Hematopoietic multipotent progenitor cell treated with erythropoietin and hydrocortisone succinate and interleukin-3 and kit ligand, for 4 days (in vitro differentiated cells): ENCODE data around the gene SDR42E1.
"Not testable (repeated sequence)": the region's sequence is repeated elsewhere in the genome, so short reads cannot be mapped to it uniquely, and the experiment has no call there.

Experiments used
- DNase-seq: peaks from one replicate; pipeline ENCODE4 v3.0.0-alpha.2; 2015

SDR42E1 gene

GRCh38 chr16:82002831-82003230 is 8.4 kb downstream of the SDR42E1 start:
- no peak for DNase-seq

- DNase-seq: no peak
Measured at GRCh38 chr16:81997738-81998137, 13.5 kb downstream of the SDR42E1 start.

- DNase-seq: peak; percentile 35
Measured at GRCh38 chr16:81996664-81997509, 14.4 kb downstream of the SDR42E1 start.

- DNase-seq: no peak
Measured at GRCh38 chr16:81995651-81996050, 15.6 kb downstream of the SDR42E1 start.

DNA sequence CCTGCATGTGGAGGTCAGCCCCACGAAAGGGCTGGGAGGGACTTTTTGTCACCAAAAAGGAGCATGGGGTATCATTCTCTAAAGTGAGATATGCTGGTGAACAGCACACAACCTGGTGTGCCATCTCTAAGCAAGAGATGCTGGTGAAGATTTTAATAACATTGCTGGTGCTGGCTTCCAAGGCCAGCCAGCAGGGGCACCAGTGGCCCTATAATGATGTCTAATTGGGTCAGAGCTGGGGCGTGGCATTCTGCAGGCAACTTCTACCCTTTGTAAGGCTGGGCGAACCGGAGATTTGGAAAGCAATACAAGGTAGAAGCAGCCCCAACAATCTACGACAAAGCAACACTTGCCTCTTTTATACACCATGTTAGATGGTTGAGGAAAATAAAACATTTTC is 16.8 kb downstream of the SDR42E1 start:
- peak; percentile 30 for DNase-seq

DNA sequence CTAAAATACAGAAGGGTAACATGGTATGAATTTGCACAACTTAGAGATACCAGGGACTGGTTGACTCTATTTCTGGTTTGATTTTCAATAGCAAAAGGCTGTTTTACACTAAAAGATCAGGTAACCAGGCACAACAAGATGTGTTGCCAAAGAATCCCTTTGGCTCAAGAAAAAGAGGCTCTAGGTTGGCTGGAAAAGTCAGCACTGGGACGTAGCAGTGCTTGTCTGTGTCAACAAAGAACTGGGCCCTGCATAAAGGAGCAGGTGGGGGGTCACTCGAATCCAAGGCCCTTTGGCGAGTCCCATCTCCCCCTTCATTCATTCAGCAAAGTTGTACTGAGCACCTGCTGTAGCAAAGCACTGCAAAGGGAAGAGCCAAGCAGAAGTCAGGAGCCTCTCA is 18.4 kb downstream of the SDR42E1 start:
- no peak for DNase-seq

DNA sequence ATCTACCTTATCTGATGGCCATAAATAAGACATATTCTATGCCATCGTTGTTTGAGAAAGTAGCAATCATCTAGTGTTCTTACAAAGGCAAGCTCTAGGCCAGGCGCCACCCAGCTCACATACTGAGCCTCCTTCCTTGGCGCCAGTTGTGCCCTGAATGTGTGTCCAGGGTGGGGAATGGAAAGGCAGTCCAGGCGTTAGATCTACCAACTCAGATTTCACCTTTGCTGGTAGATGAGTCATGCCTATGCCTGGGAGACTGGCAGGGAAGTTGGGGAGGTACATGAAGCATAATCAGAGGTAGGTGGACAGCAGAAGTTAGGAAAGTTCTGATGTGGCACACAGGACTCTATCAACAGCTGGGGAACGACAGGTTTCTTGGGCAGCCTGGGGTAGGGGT is 23.6 kb downstream of the SDR42E1 start:
- no peak for DNase-seq

- DNase-seq: no peak
Measured at GRCh38 chr16:81987121-81987520, 24.1 kb downstream of the SDR42E1 start.

- DNase-seq: not testable (repeated sequence)
Measured at GRCh38 chr16:81977335-81977942, 33.8 kb downstream of the SDR42E1 start.

GRCh38 chr16:81975637-81976036 is 35.6 kb downstream of the SDR42E1 start:
- DNase-seq: no peak

DNA sequence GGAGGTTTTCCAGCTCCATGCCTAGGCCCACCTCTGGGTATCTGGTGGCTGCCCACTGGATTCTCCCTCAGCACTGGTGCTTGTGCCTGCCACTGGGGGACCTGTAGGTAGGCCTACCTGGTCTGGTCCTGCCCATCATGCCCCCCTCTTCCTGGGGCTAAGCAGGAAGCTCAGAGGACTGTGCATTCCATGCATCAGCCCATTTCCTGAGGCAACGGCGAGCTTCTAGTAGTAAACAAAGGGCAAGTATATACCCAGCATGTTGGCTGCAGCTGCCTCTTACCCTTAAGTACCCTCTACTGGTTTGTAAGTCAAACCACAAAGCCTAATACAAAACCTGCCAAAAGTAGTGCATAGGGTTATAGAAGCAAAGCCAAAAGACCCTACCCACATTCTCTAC is 37.5 kb downstream of the SDR42E1 start:
- no peak for DNase-seq

GRCh38 chr16:81971853-81972252 is 39.4 kb downstream of the SDR42E1 start:
- DNase-seq: no peak

- DNase-seq: no peak
Measured at GRCh38 chr16:81967358-81967757, 43.9 kb downstream of the SDR42E1 start.

DNA sequence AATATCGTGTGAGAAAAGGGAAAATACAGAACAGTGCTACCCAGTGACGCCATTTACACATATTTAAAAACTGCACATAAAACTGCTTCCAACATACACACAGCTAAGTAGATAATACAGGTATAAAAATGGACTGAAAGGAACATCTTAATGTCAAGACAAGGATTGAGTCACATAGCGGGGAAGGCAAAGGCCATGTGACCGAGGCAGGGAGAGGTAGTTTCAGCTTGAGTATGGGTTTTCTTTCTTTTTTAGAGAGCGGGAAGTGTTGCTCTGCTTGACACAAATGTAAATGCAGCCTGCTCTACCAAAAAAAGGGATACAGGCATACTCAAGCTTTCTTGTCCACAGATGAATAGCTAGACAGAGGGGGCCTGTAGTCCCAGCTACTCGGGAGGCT is 46.5 kb downstream of the SDR42E1 start:
- DNase-seq: no peak

DNA sequence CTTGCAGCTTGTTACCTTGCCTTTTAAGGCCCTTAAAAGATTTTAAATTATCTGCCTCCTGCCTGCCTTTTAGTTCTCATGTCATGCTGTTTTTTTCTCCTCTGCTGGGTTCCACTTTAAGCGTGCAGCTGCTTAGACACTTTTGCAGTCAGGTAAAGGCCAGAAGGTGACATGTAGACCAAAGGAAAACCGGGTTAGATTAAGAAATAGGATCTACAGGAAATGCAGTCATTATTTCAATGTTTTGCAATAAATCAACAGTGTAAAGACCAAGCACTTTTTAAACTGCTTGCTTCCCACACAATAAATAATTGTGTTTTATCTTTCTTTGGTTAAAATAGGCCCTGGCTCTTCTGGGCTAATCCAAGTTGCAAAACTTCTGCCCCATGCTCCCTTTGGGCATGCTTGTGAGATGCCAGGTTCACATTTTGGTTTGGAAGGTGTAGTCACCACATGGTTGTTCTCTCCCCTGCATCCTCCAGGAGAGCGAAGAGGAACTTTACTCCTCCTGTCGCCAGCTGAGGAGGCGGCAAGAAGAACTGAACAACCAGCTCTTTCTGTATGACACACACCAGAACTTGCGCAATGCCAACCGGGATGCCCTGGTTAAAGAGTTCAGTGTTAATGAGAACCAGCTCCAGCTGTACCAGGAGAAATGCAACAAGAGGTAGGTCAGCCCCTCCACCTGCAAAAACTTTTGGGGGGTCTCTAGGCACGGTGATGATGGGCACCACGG is 54.9 kb downstream of the SDR42E1 start:
- peak; percentile 57 for DNase-seq

GRCh38 chr16:81951564-81951963 is 59.7 kb downstream of the SDR42E1 start:
- no peak for DNase-seq

DNA sequence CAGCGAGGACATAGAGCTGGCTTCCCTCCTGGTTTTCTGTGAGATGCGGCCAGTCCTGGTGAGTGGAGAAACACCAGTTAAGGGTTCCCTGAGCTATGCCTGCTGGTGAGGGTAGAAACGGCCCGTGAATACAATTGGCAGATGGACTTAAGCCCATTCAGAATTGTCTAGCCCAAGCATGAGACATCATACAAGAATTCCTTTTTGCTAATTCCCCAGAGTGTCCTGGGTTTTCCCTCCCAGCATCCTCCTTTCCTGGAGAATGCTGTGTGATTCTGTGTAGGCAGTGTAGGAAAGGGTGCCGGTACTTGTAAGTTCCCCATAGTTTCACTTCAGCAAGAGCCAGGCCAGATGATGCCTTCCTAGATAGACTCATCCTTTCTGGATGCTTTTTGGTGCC is 65.1 kb downstream of the SDR42E1 start:
- no peak for DNase-seq

GRCh38 chr16:81945665-81946064 is 65.6 kb downstream of the SDR42E1 start:
- no peak for DNase-seq

DNA sequence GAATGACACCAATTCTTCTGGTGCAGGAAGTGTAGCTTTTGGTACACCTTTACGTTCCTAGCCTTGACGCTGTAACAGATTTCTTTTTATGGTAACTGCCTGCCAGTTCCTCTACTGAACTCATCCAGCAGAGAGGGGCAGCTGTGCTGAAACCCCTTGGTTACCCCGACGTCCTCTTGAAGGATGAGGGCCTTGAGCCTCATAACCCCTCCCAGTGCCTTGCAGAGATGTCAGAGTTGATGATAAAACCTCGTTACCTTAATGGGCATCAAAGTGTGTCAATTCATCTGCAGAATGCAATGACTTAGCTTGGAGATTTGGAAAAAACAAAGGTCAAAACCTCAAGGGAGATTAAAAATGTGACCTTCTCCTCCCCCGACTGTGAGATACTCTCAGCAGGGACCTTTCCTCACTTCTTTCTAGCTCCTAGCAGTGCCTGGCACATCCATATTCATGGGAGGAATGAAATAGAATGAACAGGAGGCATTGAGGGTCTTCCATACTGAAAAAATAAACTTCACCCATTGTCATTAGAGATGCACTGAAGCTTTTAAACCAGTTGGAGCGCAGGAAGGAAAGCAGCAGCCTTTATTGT is 69.2 kb downstream of the SDR42E1 start:
- no peak for DNase-seq

DNA sequence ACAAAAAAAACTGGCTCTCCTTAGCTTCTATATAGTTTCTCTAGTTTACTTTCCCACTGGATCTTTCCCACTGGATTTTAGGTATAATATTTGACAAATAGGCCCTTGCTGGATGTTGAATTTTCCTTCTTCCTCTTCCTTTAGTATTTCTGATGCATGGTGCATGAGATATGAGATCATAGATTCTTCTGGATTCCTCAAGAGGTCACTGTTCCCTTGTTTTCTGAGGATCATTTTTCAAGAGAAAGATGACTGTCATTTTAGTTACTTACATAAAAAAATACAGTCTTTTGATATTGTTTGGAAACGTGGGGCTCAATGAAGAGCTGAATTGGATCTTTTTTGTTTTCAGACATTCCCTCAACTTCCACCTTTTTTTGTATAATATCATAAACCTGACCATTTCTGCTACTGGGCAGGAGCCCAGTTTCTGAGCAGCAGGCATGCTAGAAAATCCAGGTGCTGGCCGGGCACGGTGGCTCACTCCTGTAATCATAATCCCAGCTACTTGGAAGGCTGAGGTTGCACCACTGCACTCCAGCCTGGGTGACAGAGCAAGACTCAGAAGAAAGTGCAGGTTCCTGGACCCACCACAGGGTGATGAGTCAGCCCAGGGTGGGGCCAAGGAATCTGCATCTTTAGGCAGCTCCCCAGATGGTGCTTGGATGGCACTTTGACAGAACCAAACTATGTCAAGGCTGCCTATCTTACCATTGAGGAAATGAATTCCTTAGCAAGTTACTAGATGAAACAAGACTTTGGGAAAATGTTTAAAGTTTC is 70.3 kb downstream of the SDR42E1 start:
- DNase-seq: peak; percentile 77

- peak; percentile 29 for DNase-seq
Measured at GRCh38 chr16:81939164-81940056, 71.9 kb downstream of the SDR42E1 start.
